GM21381 (cell line): ENCODE measurements around the gene SARDH.

Experiments used
- ATAC-seq: cut with Tn5 transposase; IDR thresholded peaks from one replicate; pipeline ENCODE4 v1.9.1; 2021; ENCODE audit warnings: mild to moderate bottlenecking, moderate library complexity; ENCODE audit not compliant: unreplicated experiment

SARDH gene

DNA sequence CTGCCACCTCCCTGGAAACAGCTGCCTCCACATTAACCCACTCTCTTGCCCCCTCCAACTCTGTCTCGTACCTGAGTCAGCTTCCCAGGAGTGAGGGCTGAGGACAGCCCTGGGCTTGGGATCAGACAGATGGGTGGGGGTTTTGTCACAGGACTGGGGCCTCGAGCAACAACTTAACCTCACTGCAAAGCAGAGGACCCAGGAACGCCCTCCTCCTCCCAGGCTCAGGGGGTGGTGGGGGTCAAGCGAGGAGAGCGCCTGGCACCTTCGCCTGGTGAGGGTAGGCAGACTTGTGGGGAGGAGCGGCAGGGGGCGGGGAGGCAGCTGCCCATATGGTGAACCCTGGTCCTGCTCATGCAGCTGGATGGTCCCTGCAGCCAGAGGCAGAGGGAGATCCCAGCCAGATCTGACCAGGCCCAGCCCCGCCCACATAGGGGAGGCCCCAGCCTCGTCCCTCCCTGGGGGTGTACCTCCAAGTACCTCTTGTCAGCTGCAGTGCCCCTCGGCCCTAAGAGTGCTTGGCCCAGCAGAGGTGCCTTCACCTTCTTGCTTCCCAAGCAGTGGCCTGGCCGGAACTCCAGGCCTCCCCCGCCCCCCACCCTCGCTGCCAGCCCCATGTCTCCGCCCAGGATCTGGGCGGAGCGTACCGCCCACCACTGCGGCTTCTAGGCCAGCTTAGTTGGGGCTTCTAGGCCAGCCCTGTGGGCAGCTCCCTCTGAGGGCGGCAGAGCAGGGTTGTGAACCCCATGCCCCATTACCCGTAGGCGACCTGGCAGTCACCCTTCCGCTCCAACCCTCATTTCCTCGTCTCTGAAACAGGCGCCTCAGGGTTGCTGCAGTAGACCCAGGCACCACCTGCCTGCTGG, at the start of gene SARDH:
Gene SARDH, minus strand, starts transcription at position 579 of the 866 bp plus-strand sequence. CDS start 4,179 bp downstream, outside the sequence.
- ATAC-seq = no peak

GRCh38 chr9:133787754-133788025, 49.5 kb upstream of the SARDH start:
- peak; percentile 49 for ATAC-seq

DNA sequence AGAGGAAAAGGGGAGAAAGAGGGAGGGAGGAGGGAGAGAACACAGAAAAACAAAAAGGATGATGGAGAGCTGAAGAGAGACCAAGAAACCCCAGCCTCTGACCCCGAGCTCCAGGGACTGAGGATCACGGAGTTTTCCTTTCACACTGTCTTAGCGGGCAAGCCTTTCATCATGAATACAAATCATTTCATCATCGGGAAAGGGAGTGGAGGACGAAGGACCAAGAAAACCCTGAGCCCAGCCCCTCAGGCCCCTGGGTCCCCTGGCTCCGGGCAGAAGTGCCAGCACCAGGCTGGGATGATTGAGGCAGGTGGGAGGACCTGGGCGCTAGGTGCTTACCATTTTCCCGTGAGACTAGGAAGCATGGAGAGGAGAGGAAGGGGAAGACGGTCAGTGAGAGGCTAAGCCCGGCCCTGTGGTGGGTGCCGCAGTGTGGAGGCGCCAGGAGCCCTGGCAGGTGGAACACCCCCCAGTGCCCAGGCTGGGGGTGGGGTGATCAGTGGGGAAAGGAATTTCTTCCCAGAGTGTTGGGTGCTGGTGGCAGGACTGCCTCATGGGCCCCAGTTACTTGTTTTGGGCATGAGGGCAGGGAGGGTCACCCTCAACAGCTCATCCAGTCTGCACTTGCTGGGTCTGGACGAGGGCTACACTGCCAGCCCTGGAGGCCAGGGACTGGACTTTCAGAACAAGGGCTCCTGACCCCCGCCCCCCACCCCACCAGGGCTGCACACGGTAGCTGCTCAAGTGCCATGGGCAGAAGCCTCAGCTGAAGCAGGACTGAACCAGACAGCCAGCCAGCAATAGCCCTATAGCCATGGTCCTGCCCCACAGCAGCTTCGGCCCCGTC, 49.0 kb upstream of the SARDH start:
- ATAC-seq = no peak

DNA sequence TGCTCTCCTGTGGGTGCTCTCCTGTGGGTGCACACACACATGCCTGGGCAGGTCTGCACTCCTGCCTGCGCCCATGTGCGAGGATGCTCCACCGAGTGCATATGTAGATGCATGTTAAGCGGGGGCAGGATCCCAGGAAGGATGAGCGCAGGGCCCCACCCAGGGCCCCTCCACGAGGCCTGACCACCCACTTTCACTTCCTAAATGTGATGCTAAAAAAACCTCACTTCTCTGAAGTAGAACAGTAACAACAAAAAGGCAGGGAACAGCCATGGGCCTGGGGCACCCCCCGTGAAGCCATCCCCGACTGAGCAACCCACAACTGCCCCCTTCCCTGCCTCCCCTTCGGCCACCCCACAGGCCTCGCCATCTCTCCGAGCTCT, 48.2 kb upstream of the SARDH start:
- ATAC-seq = peak; percentile 53

- ATAC-seq = no peak
Measured at GRCh38 chr9:133785753-133786370, 47.7 kb upstream of the SARDH start.

DNA sequence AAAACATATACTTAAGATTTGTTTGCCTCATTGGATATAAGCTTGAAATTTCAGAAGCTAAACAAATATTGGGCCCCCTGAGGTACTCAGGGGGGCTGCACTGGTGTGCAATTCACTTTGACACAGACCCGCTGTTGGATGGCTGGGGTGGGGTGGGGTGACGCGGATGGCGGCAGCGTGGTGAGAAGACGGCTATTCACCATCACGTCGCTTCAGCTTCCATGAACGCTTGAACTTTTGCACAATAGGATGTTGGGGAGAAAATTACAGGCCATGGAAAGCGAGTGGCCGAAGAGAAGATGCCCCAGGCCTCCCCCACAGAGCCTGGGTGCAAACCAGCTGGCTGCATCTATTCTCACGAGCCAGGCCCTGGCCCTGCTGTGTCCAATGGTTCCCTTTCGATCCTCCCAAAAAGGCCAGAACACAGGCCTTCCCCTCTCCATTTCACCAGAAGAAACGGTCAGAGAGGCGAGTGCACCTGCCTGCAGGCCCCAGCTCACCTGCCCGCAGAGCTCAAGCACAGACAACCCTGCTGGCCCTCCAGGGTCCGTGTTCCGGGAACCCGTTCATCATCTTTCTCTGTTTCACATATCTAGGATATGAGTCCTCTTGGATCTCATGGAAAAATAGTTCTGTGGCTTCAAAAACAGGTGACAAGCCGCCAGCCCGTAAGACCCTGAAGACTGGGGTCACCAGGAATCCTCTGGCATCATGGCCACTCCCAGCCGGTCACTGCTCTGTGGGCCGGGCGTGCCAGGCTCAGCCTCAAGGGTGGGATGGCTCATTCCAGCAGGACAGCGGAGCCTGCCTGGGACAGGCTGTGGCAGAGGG, 46.8 kb upstream of the SARDH start:
- no peak for ATAC-seq

DNA sequence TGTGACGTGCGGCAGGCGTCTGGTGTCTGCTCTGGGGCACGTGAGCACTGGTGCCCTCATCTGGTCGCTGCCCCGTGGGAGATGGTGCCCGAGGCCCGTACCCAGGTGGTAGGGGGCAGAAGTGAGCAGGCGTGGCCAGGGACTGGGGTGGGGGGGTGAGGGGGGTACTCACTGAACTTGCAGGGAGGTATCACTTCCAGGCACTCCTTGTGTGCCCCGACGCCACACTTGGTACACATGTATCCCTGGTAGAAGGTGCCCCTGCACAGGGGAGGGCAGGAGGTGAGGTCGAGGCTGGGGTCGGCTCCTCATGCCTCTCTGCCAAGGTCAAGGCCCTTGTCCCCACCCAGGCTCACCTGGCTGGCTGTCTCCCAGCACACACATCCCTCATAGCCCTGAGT, 45.2 kb upstream of the SARDH start:
- no peak for ATAC-seq

- ATAC-seq = no peak
Measured at GRCh38 chr9:133782157-133783130, 44.3 kb upstream of the SARDH start.

GRCh38 chr9:133781828-133782135, 43.6 kb upstream of the SARDH start:
- no peak for ATAC-seq

DNA sequence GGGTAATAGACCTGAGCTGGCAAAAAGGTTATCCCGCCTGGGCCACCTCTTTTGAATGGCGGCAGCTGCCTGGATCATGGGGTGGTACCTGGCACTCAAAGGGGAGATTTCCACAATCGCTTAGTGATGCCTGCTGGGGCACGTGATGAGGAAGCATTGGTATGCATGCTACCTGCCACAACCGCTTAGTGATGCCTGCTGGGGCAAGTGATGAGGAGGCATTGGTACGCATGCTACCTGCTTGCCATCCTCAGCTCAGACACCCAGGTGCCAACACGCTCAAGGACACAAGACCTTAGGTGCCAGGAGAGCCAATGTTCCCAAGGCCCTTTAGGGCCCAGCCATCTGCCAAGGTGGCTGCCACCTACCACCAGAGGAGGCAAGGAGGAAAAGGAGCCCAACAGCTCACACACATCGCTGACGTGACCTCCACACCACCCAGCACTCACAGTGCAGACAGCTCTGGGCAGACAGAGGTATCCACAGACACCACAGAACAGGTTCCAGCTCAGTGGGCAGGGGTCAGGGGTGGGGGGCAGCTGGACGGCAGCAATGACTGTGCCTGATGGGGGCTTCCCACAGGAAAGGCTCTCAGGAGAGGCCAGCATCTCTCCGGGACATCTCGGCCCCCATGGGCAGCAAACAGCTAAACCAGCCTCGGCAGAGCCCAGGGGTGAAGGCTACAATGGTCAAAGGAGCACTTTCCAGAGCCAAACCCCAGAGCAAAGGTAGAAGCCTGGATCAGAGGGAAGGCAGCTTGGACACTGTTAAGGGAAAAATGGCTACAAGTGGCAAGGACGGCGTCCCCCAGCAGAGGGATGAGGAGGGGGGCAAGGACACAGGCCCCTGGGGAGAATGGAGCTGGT, 43.0 kb upstream of the SARDH start:
- ATAC-seq = no peak

DNA sequence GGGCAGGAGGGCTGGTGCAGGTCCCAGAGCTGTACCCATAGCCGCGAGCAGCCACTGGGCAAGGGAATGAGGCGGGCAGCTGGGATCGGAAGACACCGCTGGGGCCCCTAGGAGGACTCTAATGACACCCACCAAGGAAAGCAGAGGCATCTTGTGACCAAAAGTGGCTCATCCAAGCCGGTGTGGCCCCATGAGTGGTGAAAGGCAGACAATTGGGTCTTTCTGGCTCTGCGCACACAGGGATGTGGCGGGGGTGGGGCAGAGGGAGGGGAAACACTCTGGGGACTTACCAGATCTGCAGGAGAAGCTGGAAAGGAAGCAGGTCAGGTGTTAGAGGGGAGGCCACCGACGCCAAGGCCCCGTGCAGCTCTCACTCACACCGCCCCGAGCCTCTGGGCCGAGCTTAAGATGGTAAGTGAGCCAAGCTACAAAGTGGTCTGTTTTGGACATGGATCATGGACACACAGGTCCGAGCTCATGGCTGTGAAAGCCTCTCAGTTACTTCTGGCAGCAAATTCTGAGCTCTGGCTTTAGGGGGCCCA, 42.3 kb upstream of the SARDH start:
- no peak for ATAC-seq

- no peak for ATAC-seq
Measured at GRCh38 chr9:133779516-133780403, 41.6 kb upstream of the SARDH start.

- ATAC-seq = no peak
Measured at GRCh38 chr9:133779081-133779480, 40.9 kb upstream of the SARDH start.

GRCh38 chr9:133778336-133779013, 40.3 kb upstream of the SARDH start:
- no peak for ATAC-seq

DNA sequence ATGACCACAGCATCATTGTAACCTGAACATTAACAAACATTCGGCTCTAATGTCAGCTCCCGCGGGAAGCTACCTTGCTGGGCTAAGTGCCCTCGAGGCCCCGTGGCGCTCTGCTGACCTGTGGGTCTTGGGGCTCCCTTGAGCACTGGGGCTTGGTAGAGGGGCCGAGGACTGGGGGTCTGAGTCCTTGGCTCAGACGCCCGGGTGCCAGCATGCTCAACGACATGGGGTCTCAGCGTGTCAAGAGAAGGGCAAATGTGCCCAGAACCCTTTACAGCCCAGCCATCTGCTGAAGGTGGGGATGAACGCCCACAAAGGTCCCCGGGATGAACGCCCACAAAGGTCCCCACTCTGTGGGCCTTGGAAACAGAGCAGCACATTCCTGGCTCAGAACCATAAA, 39.7 kb upstream of the SARDH start:
- ATAC-seq = no peak

- no peak for ATAC-seq
Measured at GRCh38 chr9:133777068-133777791, 39.1 kb upstream of the SARDH start.
